NCI-H1417 treated with DMSO at 0.1 percent for 48 hours (cell line): Measurements from ENCODE around the gene DEPP1.

Experiments used
- DNase-seq: peaks from one replicate; lab custom pipeline; 2025; lab: John Stamatoyannopoulos, UW

DEPP1 gene

GRCh38 chr10:44954962-44955361, 23.6 kb downstream of the DEPP1 start:
- no peak for DNase-seq

- DNase-seq, result no peak
These were observed 24.6 kb downstream of the DEPP1 start for GRCh38 chr10:44954042-44954441.

DNA sequence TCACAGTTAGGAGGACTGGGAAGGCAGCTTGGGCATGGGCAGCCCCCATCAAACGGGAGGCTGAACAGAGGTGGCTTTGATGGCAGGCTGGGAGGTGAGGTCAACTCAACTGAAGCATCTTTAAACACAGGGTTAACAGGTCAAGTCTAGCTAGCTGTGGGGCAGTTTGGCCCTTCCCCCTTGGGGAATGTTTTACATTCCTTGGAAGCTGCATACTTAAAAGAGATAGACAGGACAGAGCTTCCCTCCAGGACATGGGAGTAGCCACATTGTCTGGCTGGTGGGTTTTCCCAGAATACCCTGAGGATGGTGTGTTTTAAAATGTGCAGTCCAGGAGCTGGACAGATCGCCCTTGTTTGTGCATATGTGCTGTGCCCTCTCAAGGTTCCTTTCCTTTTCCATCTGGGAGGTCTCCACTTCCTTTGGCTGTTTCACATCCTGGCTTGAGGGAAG, 25.8 kb downstream of the DEPP1 start:
- no peak for DNase-seq

GRCh38 chr10:44951576-44952226, 26.9 kb downstream of the DEPP1 start:
- DNase-seq, result no peak

DNA sequence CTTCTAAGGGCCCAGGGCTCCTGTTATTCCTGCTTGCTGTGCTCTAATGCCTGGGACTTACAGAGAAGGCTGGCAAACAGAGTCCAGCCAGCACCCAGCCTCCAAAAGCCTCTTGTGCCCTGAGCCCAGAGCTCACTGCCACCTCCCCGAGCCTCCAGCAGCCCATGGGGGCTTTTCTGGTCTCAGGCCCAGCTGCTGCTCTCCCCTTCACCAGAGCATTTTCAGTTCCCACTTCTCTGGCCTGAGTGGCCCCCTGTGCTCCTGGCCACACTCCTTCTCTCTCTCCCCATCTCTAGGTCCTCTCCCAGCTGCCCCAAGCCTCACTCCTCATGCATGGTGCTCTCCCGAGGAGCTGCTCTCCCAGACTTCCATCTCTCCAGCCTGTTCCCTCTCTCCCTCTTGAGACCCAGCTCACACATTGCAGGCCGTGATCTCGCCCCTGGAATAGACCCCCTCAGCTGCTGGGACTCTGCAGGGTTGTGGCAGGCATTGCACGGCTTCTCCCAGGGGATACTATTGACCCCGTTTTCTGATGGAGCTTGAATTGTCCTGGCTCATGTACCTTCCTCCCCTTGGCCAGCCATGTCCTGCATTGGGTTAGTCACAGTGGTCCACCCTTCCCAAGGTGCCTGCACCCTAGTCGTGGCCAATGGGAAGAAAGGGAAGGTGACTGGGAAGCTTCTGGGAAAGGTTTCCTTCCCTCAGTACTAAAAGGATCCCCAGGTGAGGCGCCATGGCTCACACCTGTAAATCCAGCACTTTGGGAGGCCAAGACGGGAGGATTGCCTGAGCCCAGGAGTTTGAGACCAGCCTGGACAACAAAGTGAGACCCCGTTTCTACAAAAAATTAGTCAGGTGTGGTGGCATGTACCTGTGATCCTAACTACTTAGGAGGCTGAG, 28.0 kb downstream of the DEPP1 start:
- DNase-seq, result no peak

DNA sequence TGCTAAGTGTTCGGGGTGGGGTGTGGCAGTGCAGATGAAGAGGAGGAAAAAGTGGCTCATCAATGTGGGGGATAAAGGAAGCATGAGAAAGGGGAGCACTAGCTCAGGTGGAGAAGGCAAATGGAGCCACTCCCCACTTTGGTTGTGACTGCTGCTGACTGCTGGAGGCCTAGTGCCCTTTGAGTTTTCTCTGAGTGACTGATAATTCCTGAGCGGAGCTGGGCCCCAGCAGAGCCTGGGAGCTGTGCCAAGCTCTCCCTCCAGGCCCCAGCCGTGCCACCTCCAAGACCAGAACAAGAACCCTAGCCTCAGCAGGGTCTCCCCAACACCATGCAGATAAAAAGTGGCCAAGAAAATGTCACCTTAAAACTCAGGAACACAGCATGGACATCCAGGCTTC, 28.7 kb downstream of the DEPP1 start:
- DNase-seq, result no peak

DNA sequence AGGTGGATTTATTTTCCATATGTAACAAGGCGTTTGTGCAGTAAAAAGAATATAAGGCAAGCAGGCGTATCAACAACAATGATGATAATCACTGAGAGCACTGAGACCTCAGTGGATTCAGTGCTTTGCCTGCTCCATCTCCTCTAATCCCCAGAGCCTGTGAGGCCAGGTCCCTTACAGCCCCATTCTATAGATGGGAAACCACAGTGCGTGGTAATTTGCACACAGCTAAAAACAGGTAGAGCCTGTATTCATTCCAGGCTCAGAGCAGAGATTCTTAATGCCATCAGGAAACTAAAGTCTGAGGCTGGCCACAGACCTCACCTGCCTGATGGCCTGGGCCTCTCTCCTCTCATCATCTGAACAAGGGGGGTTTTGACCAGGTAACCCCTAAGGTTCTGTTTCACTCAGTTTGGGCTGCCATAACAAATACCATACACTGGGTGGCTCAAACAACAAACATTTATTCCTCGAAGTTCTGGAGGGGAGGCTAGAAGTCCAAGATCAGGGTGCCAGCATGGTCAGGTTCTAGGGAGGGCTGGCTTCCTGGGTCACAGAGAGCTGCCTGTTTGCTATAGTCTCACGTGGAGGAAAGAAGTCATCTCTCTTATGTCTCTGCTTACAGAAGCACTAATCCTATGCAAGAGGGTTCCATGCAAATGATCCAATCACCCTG, 29.3 kb downstream of the DEPP1 start:
- DNase-seq, result no peak

- no peak for DNase-seq
These were observed 30.0 kb downstream of the DEPP1 start for GRCh38 chr10:44948642-44949041.

DNA sequence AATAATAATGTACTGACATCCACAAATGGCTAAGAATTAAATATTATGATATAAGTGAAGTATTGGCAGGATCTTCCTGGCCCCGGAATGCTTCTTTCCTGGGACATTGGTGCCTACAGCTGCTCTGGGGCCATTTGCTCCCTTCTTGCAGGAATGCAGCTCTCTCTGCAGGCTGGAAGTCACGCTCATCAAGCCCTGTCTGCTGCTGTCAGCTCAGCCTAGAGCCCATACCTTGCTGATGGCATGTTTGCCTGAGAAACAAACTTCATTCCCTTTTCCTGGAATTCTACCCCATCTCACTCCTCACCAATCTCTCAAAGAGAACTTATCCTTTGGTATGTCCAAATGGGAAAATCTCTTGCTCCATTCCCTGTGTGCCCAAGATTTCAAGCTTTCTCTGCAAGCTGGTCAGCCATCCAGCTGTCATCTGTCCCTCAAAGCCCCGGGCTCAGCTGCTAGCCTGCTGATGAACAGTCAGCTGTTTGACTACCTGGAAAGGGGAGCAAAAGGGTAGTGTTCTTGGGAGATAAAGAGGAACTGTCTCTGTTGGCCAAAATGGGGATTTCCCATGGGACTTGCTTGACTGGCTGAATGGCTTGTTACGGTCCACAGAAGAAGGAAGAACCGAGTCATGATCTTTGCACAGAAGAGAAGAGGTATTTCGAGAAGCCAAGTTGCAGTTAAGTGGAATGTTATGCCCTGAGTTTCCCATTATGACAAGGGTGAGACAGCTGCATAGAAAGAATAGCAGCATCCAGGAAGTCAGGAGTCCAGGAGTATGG, 31.0 kb downstream of the DEPP1 start:
- DNase-seq, result no peak

DNA sequence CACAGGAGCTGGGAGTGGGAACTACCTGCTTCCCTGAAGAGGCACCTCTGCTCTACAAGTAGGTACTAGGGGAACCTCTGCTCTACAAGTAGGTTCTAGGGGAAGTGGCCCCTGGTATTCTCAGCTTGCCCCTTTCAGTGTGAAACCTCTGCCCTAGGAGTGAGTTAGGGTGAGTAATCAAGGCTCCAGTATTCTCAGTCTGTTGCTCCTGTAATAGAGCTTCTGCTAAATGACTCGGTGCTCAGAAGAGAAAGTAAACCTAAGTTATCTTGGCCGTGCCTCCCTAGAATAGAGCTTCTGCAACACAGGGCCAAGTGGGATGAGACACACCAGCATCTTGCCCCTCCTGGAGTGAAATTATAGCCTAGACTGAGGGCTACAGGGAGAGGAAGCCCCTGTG, 32.4 kb downstream of the DEPP1 start:
- DNase-seq, result no peak

DNA sequence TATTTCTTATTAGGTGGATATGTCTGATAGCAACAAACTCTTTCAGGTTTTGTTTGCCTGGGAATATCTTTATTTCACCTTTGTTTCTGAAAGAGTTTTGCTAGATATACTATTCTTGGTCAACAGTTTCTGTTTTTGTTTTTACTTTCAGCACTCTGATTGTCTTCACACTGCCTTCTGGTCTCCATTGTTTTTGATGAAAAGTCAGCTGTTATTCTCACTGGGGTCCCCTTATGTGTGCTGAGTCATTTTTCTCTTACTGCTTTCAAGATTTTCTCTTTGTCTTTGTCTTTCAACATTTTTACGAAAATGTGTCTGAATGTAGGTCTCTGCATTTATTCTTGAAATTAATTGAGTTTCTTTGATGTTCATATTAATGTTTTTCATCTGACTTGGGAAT, 34.3 kb downstream of the DEPP1 start:
- no peak for DNase-seq

- no peak for DNase-seq
These were observed 38.8 kb downstream of the DEPP1 start for GRCh38 chr10:44939691-44940401.

GRCh38 chr10:44938956-44939355, 39.7 kb downstream of the DEPP1 start:
- no peak for DNase-seq

DNA sequence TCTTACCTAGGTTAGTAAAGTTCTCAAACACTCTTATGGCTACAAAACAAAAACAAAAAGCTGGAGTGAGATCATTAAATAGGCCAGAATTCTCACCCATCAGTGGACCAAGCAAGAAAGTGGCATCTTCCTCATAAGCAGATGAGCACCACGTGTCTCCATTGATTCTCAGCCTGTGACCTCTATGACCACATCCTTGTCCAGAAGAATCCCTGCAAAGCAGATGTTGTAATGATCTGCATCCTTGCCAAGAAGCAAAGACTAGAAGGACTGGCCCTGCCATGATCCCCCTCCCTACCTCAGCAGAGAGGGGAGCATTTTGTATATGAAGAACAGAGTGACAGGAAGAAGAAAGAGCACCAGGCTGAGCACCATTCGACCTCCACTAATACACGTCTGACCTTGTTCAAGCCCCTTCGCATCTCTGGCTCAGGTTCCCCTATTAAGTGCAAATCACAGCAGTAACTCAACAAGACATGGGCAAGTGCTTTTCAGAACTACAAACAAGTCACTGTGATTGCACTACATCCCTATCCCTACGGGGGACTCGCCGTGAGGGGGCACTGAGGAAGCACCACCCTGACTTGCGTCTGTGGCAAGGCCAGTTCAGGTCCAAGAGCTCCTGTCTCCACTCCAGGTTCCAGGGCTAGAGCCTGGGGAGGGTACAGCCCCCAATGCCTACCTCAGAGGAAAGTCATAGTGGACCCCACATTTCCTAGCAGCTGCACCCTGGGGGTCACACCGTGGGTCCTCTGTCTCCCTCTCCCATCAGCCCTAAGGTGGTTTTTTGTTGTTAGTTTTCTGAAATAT, 41.2 kb downstream of the DEPP1 start:
- no peak for DNase-seq

GRCh38 chr10:44936314-44936975, 42.2 kb downstream of the DEPP1 start:
- DNase-seq, result no peak

DNA sequence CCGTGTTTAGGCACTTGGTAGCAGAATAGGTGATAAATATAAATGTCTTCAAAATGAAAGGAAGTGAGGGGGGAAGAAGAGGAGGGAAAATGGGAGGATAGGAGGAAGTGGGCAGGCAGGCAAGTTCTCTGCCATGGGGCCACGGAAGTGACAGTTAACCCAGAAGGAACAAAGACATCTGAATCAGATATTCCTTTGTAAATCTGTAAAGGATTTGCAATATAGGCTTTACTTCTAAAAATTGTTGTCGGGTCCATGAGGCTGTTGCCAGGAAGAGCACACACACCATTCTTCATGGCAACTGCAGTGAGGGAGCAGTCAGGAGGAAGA, 42.7 kb downstream of the DEPP1 start:
- no peak for DNase-seq

GRCh38 chr10:44935201-44935965, 43.2 kb downstream of the DEPP1 start:
- DNase-seq, result no peak

DNA sequence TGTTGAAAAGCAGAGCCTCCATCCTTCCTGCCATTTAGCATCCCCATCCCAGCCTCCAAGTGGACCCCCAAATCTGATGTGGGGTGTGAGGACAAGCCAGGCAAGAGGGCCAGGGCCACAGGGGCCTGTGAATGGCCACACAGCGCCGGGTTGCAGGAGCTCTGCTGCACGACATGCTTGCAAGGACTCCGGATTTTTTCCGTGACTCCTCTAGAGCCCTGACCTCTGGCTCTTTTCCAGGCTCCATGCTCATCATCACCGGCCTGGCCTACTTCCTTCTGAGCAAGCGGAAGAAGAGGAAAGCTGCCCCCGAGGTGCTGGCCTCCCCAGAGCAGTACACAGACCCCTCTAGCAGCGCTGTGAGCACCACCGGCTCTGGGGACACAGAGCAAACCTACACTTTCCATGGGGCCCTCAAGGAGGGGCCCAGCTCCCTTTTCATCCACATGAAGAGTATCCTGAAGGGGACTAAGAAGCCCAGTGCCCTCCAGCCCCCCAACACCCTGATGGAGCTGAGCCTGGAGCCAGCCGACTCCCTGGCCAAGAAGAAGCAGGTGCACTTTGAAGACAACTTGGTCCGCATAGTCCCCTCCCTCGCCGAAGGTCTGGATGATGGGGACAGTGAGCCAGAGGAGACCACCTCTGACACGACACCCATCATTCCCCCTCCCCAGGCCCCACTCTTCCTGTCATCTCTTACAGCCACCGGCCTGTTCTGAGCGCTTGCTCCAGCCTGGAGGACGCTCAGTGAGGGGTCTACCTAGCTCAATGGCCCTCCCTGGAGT, 44.0 kb downstream of the DEPP1 start:
- DNase-seq, result no peak
